ENCODE measurements around the gene PRUNE2. TPM values are rescaled to one million over a fixed set of nuclear protein-coding genes. Genes with fewer than 3 reads are reported as not detected.

The PRUNE2 gene
- total RNA-seq, 2 donors from 2014 or later: 58.6 to 78.9 TPM

GRCh38 chr9:76703270-76703669 lies 202.6 kb downstream of the PRUNE2 start:
- WGBS: 64% methylated on average over 7 of the region's 7 CpGs
- Histone ChIP-seq H3K36me3 (no peaks in the 10 kb centered on the region), H3K4me1 (replicated peaks) (no peaks in the 10 kb centered on the region), H3K9me3 (no peaks in the 10 kb centered on the region), H3K27ac (no peak overlapping the region), H3K4me3 (no peak overlapping the region), H3K27me3 (replicated peaks; ENCODE audit: insufficient read depth) (no peaks in the 10 kb centered on the region)
- TF ChIP-seq, protein P1, sequence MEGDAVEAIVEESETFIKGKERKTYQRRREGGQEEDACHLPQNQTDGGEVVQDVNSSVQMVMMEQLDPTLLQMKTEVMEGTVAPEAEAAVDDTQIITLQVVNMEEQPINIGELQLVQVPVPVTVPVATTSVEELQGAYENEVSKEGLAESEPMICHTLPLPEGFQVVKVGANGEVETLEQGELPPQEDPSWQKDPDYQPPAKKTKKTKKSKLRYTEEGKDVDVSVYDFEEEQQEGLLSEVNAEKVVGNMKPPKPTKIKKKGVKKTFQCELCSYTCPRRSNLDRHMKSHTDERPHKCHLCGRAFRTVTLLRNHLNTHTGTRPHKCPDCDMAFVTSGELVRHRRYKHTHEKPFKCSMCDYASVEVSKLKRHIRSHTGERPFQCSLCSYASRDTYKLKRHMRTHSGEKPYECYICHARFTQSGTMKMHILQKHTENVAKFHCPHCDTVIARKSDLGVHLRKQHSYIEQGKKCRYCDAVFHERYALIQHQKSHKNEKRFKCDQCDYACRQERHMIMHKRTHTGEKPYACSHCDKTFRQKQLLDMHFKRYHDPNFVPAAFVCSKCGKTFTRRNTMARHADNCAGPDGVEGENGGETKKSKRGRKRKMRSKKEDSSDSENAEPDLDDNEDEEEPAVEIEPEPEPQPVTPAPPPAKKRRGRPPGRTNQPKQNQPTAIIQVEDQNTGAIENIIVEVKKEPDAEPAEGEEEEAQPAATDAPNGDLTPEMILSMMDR (IDR thresholded peaks at IDR 0.05): no peak
- TF ChIP-seq POLR2AphosphoS5 (IDR thresholded peaks at IDR 0.05) (no peak), POLR2A (IDR thresholded peaks at IDR 0.05) (no peak)
- intact Hi-C loops (cut with DNase I): no loop called here
- no peak for DNase-seq (ENCODE audit: low spot score)

DNA sequence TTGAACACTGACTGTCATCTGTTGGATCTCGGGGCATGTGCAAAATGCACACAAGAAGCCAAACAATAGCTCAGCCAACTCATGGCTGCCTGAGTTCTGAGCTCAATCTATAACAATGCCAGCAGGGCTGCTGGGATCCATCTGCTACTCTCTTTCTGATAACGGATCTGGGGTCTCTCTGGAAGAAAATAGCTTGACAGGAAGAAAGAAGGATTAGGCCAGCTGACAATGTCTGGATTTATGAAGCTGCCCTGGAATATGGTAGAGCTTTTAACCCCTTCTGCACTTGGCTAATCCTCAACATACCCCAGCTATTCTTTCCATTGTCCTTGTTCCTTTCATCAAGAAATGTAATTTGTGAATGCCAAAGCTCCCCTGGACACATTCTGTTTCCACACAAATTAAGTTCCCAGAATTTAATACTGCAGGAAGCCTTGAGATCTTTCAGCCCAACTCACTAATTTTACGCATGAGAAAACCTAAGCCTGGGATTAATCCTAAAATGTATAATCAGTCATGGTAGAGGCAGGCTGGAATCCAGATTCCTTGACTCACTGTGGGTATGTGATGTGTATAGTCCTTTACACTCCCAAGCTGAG lies 204.4 kb downstream of the PRUNE2 start:
- H3K27ac ChIP-seq: no peak overlapping the region
- 57% methylated on average over 3 of the region's 3 CpGs for WGBS
- H3K9me3 ChIP-seq: no peaks in the 10 kb centered on the region
- H3K4me1 ChIP-seq (replicated peaks): no peaks in the 10 kb centered on the region
- no peak overlapping the region for H3K4me3 ChIP-seq
- H3K27me3 ChIP-seq (replicated peaks; ENCODE audit: insufficient read depth): no peaks in the 10 kb centered on the region
- no peak for TF ChIP-seq POLR2A (IDR thresholded peaks at IDR 0.05)
- TF ChIP-seq, protein P1 (IDR thresholded peaks at IDR 0.05): no peak
- TF ChIP-seq POLR2AphosphoS5 (IDR thresholded peaks at IDR 0.05): no peak
- no peak for DNase-seq (ENCODE audit: low spot score)
- H3K36me3 ChIP-seq: no peaks in the 10 kb centered on the region
- intact Hi-C loops (cut with DNase I): no loop called here

DNA sequence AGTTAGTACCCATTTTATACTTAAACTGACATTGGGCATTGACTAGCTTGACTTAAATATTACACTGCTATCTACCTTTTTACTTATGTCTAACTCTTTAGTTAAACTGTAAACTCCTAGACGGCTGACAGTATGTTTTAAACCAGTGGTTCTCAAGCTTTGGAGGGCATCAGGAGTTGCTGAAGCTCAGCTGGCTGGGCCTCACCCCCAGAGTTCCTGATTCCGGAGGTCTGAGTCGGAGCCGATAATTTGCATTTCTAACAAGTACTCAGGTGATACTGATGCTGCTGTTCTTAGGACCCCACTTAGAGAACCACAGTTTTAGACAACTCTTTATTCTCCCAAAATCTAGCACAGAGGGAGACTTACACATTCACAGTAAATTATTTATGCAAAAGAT lies 205.0 kb downstream of the PRUNE2 start:
- Histone ChIP-seq H3K27me3 (replicated peaks; ENCODE audit: insufficient read depth) (no peaks in the 10 kb centered on the region), H3K4me3 (no peak overlapping the region), H3K4me1 (replicated peaks) (no peaks in the 10 kb centered on the region), H3K9me3 (no peaks in the 10 kb centered on the region), H3K36me3 (no peaks in the 10 kb centered on the region), H3K27ac (no peak overlapping the region)
- intact Hi-C loops (cut with DNase I): no loop called here
- 98% methylated on average over 4 of the region's 4 CpGs for WGBS
- TF ChIP-seq POLR2A (IDR thresholded peaks at IDR 0.05): no peak
- no peak for TF ChIP-seq POLR2AphosphoS5 (IDR thresholded peaks at IDR 0.05)
- TF ChIP-seq, protein P1 (IDR thresholded peaks at IDR 0.05): no peak
- no peak for DNase-seq (ENCODE audit: low spot score)

DNA sequence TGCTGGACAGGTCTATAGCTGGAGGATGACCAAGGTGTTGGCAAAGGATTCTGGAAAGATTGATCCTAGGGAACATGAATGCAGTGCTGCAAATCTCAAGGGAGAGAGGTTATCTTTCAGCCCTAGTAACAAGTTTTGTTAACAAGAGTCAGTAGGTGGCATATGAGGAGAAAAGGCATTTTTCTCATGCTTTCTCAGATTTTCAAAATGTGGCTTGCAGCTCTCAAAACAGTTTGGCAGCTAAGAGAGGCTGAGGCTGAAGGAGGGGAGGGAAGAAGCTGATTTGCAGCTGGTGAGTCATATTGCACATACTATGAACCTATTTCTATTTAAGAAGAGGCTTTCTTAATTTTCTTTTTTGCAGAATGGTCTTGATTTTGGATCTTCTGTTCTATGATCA lies 205.9 kb downstream of the PRUNE2 start:
- Histone ChIP-seq H3K36me3 (no peaks in the 10 kb centered on the region), H3K9me3 (no peaks in the 10 kb centered on the region), H3K27ac (no peak overlapping the region), H3K27me3 (replicated peaks; ENCODE audit: insufficient read depth) (no peaks in the 10 kb centered on the region), H3K4me3 (no peak overlapping the region), H3K4me1 (replicated peaks) (no peaks in the 10 kb centered on the region)
- intact Hi-C loops (cut with DNase I): no loop called here
- TF ChIP-seq POLR2A (IDR thresholded peaks at IDR 0.05) (no peak), POLR2AphosphoS5 (IDR thresholded peaks at IDR 0.05) (no peak)
- TF ChIP-seq, protein P1 (IDR thresholded peaks at IDR 0.05): no peak
- DNase-seq (ENCODE audit: low spot score): no peak

- H3K9me3 ChIP-seq: no peaks in the 10 kb centered on the region
- no peaks in the 10 kb centered on the region for H3K36me3 ChIP-seq
- TF ChIP-seq POLR2AphosphoS5 (IDR thresholded peaks at IDR 0.05) (no peak), POLR2A (IDR thresholded peaks at IDR 0.05) (no peak)
- TF ChIP-seq, protein P1 (IDR thresholded peaks at IDR 0.05): no peak
- no peaks in the 10 kb centered on the region for H3K4me1 ChIP-seq (replicated peaks)
- no peak overlapping the region for H3K4me3 ChIP-seq
- intact Hi-C loops (cut with DNase I): no loop called here
- WGBS: 47% methylated on average over 2 of the region's 2 CpGs
- no peak overlapping the region for H3K27ac ChIP-seq
- no peaks in the 10 kb centered on the region for H3K27me3 ChIP-seq (replicated peaks; ENCODE audit: insufficient read depth)
- no peak for DNase-seq (ENCODE audit: low spot score)
These were observed 208.4 kb downstream of the PRUNE2 start for GRCh38 chr9:76697554-76697953.

All from prostate gland (tissue), 2 donors.